ENCODE measurements around the gene BCAR1.
"Not testable (repeated sequence)": the region's sequence is repeated elsewhere in the genome, so short reads cannot be mapped to it uniquely, and the experiment has no call there.

The BCAR1 gene

DNA sequence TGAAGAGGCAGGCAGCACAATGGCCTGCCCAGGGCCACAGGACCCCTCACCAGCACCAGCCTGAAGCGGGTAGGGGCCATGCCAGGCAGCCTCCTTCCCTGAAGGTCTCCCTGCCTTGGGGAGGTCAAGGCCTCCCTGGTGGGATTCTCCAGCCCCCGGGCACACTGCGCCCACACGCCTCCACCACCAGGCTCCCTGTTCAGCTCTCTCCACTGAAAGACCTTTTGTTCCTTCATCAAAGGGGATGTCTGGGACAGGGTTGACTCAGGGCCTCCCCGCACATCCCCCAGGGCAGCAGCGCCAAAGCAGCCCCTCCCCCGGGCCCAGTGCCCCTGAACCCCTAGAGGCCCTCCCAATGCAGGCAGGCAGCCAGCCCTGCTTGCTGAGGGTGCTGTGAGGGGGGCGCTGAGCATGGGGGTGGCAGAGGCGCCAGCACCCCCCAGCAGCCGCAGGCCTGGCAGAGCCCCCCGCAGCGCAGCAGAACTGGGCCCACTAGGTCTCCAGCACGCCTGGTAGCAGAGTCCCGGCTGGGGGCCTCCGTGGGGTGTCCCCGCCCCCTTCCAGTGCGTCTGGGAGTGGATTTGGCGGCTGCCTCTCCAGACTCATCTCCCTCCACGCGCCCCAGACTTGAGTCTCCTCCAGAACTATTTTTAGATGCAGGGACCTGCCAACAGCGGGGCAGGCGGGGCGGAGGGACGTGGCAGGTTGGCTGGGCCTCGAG is 13.1 kb downstream of the BCAR1 start:
- DNase-seq = no peak

DNA sequence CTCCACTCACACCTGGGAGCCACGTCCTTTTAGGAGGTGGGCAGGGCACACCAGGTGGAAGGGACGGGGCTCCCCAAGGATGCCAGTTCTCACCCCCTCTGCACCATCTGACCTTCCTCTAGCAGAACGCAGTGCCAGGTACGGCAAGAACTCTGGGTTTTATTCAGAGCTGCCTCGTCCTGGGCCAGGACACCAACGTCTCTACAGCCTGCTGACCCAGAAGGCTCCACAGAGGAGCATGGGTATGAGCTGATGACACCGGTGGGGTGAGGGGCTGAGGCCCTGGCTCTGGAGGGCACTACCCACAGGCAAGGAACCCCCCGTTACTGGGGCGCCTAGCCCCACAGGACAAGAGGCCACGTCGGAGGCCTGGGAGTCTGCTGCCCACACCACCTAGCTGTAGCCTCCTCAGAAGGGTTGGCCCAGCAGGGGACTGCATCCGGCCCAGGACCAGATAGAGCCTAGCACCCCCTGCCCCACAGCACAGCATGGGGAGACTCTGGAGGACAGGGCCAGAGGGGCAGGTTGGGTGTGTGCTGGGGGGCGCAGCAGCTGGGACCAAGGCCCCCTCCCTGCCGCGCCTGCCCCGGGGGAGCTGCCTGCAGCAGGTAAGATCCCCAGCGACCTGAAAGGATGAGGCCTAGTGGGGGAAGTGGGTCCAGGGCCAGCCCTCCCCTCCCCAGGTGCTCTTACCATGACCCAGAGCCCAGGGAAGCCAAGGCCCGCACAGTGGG is 13.9 kb downstream of the BCAR1 start:
- no peak for DNase-seq

DNA sequence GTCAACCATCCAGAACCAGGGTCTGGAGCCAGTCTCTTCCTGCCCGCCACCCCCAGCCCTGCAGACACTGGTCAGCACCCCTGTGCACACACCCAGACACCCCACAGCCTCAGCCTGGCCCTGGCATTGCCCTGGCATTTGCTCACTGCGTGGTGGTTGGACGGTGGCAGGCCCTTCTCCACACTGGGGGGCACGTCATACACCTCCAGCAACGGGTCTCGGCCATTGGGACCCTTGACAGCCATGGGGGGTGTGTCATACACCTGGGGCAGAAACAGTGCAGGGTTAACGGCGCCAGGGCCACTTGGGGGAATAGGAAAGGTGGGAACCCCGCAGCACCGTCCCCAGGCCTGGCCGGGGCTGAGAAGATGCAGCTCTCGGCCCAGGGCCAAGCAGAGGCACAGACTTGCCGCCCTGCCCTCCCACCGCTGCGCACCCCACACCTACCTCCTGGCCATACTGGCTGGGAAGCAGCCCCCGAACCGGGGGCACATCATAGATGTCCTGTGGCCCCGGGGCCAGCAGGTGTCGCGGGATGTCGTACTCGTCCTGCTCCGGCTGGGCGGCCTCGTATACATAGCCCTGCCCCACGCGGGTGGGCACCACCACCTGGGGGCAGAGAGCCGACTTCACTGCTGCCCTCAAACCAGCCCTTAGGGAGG is 14.6 kb downstream of the BCAR1 start:
- DNase-seq = no peak

DNA sequence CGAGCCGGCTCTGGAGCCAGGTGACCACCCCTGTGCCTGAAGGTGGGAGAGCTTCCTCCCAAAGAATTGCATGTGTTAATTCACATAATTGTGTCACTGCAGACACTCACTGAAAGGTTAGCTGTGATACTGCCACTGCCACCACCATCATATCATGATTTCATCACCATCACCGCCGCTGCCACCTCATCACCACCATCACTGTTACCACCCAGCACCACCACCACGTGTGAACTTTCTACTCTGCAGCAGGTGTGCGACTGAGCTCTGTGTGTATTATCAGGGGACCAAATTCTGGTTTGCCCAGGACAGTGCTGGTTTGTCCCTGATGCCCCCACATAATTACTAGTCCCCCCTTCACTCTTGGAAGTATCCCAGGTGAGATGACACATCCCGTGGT is 15.2 kb downstream of the BCAR1 start:
- no peak for DNase-seq

DNA sequence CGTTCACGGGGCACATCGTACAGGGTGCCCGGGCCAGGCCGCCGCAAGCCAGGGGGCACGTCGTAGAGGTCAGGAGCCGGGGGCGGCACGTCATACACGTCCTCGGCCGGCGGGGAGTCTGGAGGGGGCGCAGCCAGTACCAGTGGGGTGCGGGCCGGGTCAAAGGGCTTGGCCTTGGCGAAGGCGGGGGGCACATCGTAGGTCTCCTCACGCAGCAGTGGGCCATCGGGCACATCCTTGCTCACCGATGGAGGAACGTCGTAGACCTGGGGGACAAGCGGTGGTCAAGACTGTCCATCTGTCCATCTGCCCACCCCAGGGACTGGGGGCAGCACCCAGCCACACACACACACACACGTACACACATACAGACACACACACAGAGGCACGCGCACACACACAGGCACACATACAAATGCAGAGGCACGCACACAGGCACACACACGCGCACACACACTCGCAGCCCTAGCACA is 15.7 kb downstream of the BCAR1 start:
- DNase-seq = no peak

DNA sequence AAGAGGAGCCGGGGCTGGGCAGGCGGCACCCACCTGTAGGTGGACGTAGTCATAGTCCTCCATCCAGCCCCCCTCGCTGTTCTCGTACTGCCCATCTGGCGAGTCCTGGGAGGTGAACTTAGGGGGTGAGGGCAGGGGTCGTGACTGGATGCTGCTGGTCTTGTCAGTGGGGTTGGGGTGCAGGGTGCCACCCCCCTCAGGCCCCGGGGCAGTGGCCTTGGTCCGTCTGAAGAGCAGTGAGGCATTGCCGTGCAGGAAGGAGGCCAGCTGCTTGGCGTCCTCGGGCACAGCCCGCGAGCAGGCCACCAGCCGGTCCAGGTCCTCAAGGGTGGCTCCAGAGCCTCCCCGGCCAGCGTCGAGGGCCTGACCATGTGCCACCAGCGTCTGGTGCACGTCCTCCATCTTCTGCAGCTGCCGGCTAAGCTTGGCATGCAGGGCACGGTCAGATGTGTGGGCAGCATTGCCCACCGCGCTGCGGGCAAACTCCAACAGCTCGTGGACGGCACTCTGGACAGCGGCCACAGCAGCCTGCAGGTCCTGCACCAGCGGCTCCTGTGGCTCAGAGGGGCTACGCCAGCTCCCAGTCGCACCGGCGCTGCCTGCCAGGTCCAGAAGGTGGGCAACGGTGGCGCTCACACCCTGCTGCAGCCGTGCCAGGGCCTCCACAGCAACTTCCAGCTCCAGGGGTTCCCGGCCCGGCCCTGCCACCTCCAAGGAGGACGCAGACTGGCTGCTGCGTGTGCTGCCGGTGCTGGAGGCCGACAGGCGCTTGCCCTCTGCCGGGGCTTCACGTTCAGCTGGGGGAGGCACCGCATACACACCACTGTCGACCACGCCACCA is 16.3 kb downstream of the BCAR1 start:
- DNase-seq = no peak

DNA sequence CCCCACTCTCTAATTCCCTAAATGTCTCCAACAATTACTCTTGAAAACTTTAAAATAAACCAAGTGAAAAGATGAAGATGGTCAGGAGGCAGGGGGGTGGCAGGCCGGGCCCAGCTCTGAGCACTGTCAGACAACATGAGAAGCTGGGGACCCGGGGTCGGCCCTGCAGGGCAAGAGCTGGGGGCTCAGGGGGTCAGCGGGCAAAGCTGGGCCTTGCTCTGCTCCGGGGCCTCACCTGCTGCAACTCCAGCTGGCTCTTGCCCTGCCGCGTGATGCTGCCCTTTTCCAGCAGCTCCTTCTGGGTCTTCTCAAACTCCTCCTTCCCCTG is 17.8 kb downstream of the BCAR1 start:
- DNase-seq = no peak

DNA sequence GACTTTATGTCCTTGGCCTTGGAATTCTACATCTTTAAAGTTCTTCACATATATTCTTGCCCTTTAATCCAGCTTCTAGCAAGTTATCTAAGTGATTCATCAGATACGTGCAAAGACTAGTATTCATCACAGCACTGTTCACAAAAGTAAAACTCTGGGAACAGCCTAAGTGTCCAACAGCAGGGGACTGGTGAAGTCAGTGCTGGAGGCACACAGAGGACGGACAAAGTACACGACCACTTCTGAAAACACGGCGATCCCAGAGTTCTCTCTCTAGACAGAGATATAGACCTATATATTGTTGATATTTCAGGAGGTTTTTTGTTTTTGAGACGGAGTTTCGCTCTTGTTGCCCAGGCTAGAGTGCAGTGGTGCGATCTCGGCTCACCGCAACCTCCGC is 19.9 kb downstream of the BCAR1 start:
- DNase-seq = no peak

DNA sequence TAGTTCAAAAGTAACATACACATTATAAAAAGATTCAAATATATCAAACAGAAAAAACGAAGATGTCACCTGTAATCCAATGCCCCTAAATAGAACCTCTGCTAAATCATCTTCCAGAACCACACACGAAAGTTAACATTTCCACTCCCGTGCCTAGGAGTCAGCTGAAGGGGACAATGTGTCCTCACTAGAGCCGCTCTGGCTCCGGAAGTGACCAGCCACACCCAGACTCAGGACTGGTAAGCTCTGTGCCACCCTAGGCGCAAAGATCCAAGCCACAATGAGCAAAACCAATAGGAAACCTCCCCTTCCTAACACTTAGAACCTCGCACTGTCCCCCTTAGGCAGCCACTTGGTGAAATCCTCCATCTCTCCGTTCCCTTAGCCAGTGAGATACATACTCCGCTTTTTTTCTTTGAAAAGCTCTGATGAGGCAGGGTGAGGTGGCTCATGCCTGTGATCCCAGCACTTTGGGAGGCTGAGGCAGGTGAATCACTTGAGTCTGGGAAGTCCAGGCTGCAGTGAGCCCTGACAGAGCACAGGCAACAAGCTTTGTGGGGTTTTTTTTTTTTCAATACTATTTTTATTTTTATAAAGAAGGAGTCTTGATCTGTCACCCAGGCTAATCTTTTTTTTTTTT is 20.8 kb downstream of the BCAR1 start:
- DNase-seq = no peak

DNA sequence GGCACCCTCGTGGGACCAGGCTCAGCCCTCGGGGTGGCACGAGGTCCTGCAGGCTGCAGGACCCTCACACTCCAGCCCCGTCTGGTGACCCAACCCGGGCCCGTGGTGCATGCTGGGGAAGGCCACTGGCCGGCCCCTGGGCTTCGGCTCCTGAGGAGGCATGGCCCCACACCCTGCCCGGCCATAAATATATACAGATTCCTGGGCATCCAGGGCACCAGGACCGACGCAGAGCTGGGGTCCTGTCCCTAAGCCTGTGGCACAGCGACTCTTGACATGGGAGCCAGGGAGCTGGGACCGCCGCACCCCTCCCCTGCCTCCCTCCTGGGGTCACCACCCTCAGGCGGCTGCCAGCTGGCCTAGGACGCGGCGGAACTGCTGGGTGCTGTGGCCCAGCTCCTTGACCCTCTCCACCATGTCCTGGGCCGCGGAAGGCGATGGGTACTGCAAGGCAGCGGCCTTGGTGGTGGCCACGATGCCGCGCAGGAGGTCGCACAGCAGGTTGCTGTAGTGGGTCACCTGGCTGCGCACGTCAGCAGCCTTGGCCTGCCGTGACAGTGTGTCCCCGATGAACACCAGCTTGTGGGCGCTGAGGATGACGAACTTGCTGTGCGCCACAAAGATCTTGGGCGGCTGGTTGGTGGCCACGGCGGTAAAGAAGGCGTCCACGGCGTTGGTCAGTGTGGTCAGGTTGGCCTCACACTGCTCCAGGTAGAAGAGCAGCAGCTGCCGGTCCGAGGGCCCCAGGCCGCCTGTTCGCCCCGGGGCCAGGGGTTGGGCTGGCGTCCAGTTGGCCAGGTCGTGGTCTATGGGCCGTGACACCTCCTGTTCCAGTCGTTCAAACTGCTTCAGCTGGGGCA is 22.0 kb downstream of the BCAR1 start:
- DNase-seq = no peak

DNA sequence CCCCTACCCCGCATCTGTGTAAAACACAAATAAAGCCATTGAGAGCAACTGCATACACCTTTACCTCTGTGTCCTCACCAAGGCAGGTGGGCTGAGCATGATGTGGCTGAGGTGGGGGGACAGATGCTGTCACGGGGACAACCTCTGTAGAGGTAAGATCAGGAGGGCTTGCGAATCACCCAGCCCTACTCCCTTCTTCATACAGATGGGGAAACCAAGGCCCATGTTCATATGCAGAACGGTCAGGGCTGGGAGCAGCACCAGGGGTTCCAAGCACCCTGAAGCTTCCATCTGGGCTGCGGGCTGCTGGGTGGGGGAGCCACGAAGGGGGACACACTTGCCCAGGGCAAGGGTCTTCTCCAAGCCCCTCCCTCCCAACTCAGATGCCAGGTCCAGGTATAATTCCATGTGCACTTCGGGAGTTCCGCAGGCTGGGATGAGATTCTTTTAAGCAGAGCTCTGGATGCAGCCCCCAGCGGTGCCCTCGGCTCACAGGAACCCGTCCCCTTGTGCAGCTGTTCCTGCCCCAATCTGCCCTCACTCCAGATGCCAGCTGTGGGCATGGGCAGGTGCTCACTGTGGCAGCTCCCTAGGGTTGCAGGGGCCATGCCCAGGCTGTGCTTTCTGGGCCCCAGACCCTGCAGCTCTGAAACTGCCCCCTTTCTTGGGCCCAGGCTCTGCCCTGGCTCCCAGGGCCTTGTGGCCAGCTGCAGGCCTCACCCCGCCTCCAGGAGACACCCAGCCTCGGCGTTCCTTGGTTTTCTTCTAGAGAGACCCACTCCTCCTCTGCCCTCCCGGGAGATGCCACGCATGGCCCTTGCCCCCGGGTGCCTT is 23.1 kb downstream of the BCAR1 start:
- DNase-seq = no peak

DNA sequence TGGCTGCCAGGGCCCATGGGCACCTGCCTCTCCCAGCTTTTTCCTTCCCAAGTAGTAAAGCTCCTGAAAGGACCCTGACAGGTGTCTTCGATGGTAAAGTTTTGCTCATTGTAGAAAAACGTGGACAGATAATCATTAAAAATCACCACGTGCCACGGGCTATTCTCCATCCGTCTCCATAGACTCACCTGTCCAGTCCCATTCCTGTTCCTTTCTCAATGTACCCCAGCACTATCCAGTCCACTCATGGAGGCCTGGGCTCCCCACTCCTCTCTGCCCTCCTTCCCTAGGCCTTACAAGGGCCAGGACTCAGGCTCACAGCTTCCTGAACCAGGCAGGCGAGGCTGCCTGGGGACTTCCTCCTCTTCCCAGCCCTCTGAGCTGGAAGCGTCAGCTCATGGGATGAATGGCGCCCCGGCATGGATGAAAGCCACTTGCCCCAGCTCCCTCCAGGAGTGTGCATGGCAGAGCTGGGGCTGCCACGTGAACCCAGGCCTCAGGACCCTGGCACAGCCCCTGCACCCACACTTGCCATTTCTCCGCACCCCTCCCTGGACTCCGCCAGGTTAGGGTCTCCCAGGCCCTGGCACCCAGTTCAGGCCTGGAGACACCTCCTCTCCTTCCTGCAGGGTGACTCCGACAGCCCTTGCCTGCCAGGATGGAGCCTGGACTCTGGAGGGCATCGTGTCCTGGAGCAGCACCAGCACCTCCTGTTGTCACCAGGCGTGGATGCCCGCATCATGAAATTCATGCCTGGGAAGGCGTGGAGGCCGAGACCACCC is 23.9 kb downstream of the BCAR1 start:
- DNase-seq = no peak

DNA sequence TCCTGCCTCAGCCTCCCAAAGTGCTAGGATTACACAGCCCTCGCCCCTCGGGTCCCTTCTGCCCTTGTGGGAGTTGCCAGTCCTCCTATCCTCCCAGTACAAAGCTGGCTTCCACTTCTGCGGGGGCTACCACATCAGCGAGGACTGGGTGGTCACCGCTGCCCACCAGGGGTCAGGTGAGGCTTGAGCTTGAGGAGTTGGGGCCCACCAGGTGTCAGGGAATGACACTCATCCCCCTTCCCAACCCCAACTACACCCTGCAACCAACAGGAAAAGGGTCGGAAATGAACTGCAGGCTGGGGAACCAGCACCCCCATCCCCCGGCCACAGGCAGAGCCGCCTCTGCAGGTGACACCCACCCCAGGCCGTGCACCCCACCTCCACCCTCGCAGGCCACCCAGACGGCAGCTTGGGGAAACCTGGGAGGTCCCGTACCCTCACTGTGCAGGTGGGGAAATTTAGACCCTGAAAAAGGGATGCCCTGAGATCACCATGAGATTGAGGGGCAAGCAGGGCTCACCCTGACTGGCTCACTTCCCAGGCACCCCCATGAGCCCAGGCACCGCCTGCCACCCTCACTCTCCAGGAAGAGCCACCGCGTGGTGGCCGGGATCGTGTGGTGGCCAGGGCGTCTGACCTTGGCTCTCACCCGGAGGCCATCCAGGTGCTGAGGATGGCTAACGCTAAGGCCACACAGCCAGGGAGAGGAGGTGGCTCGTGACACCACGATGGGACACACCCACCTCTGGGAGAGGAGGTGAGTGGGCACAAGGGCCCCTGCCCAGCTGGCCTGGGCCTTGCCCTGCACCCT is 24.7 kb downstream of the BCAR1 start:
- DNase-seq = no peak

DNA sequence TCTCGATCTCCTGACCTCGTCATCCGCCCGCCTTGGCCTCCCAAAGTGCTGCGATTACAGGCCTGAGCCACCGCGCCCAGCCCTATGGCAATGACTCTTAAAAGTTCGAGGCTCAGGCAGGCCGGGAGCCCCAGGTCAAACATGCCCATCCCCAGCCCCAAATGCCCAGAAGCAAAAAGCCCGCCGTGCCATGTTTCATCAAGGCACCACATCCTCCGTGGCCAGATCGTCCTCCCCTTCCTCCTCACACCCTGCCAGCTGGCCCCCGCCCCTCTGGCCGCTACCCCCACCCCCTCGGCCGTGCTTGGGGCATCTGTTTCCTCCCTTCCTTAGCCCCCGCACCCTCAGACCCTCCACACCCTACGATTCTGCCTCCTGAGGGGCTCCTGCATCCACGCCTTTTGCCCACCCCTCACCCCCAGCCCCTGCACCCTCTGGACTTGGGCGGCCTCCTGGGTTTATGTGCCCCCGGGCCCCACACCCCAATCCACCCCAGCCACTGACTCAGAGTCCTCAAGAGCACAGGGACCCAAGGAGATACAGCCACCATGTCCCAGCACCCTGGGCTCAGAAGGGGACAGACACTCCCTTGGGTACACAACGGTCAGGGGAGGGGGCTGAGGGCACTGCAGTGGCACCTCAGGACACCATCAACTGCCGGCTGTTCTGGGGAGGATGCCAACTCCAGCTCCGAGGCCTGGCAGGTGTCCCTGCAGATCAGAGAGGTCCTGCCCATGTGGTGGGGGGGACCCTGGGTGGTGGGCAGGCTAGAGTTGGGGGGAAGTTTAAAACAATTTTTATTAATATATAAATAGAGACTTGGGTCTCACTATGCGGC is 25.5 kb downstream of the BCAR1 start:
- DNase-seq = no peak

DNA sequence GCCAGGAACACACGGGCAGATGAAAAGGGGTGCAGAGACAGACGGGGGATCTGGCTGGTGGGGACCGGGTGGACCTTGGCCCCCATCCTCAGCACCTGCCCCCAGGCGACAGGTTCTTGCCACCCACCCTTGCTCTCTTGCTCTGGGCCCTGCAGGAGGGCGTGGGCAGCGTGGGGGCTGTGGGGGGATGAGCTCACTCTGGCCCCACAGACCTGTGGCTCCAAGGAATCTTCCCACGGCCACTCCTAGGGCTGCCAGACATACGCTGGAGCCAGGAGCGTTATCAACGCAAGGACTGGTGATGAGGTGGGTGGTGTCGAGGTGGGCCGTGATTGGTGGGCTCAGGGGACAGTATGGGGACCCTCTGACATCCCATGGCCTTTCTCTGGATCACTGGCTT is 26.3 kb downstream of the BCAR1 start:
- no peak for DNase-seq

DNA sequence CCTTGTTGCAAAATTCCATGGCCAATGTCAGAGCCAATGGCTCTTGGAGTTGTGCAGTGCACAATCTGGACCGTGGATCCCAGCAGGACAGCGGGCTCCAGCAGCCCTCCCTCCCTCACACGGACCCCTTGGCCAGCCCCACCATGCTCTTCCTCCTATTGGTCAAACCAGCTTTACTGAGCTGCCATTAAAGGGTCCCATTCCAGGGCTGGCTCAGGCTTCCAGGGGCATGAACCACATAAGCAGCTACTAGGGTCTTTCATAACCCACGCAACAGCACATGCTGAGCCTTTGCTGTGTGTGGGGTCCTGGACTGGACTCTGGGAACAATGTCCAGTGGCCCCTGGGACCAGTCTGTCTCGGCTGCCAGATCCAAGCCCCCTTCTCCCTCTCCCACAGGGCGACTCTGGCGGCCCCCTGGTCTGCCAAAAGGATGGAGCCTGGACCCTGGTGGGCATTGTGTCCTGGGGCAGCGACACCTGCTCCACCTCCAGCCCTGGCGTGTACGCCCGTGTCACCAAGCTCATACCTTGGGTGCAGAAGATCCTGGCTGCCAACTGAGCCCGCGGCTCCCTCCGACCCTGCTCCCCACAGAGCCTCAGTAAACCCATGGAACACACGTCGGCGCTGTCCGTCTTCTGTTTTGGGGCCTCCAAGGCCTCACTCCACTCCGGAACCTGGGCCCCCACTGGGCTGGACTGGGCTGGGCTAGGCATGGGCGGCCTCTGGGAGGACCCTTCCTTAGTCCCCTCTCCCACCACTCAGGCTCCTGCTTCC is 26.9 kb downstream of the BCAR1 start:
- DNase-seq = no peak

DNA sequence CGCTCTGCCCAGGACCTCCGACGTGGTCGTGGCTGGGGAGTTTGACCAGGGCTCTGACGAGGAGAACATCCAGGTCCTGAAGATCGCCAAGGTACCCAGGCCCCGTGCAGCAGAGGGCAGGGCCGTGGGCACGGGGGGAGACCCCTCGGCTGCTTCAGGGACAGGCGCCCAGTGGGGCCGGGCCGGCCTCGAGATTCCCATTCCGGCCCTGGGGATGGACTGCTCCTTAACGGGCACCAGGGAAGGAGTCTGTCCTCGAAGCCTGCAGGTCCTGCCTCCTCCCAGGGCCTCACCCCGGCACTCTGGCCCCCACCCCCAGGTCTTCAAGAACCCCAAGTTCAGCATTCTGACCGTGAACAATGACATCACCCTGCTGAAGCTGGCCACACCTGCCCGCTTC is 28.3 kb downstream of the BCAR1 start:
- not testable (repeated sequence) for DNase-seq

Data from NCI-H2227 treated with DMSO at 0.1 percent for 48 hours (cell line).